OCI-LY1 (cell line): ENCODE results near the gene CCDC116.
"Not testable (repeated sequence)": the region's sequence is repeated elsewhere in the genome, so short reads cannot be mapped to it uniquely, and the experiment has no call there.

Source experiments
- CTCF ChIP-seq: fragments of 200-600 bp; sonication (generic), shearing (Covaris generic); IDR thresholded peaks from 2 replicates; pipeline ENCODE4 v1.5.1; 2017; ENCODE audit warnings: mild to moderate bottlenecking, antibody characterized with exemption, low read length, moderate library complexity, mixed read lengths
- EZH2 ChIP-seq: fragments of 200-600 bp; sonication (generic), shearing (Covaris generic); IDR thresholded peaks from 2 replicates; pipeline ENCODE4 v1.8.0; 2017; ENCODE audit warnings: borderline replicate concordance, mixed run types, mild to moderate bottlenecking, antibody characterized with exemption, low read length, moderate library complexity, mixed read lengths

GRCh38 chr22:21617337-21617736 is 15.2 kb upstream of the CCDC116 start:
- TF ChIP-seq CTCF, EZH2: not testable (repeated sequence)
